8988T (cell line): ENCODE data around the gene OAS1.

ENCODE experiments used
- DNase-seq: peaks from one replicate; pipeline ENCODE4 v3.0.0; 2011

OAS1 gene

GRCh38 chr12:112906712-112907414 lies at the start of gene OAS1:
Gene OAS1, plus strand, starts transcription at chr12:112906962. Its CDS starts 78 bp downstream, at chr12:112907040.
- DNase-seq = no peak

GRCh38 chr12:112859291-112859690 lies 47.5 kb upstream of the OAS1 start:
- DNase-seq = no peak

- no peak for DNase-seq
Measured at GRCh38 chr12:112860181-112860580, 46.6 kb upstream of the OAS1 start.

GRCh38 chr12:112861284-112861683 lies 45.5 kb upstream of the OAS1 start:
- no peak for DNase-seq

- DNase-seq = no peak
Measured at GRCh38 chr12:112862636-112863290, 44.0 kb upstream of the OAS1 start.

GRCh38 chr12:112868459-112869041 lies 38.2 kb upstream of the OAS1 start:
- no peak for DNase-seq

- DNase-seq = no peak
Measured at GRCh38 chr12:112869091-112869490, 37.7 kb upstream of the OAS1 start.

- no peak for DNase-seq
Measured at GRCh38 chr12:112869778-112870177, 37.0 kb upstream of the OAS1 start.

- DNase-seq = no peak
Measured at GRCh38 chr12:112870267-112870980, 36.3 kb upstream of the OAS1 start.

GRCh38 chr12:112875608-112876007 lies 31.2 kb upstream of the OAS1 start:
- no peak for DNase-seq

GRCh38 chr12:112876506-112876905 lies 30.3 kb upstream of the OAS1 start:
- no peak for DNase-seq

GRCh38 chr12:112877006-112877405 lies 29.8 kb upstream of the OAS1 start:
- no peak for DNase-seq

GRCh38 chr12:112878488-112878887 lies 28.3 kb upstream of the OAS1 start:
- no peak for DNase-seq

- no peak for DNase-seq
Measured at GRCh38 chr12:112879191-112879705, 27.5 kb upstream of the OAS1 start.

GRCh38 chr12:112881602-112882001 lies 25.2 kb upstream of the OAS1 start:
- DNase-seq = no peak

- no peak for DNase-seq
Measured at GRCh38 chr12:112885236-112885635, 21.5 kb upstream of the OAS1 start.

GRCh38 chr12:112887550-112887949 lies 19.2 kb upstream of the OAS1 start:
- no peak for DNase-seq

GRCh38 chr12:112891093-112892024 lies 15.4 kb upstream of the OAS1 start:
- no peak for DNase-seq

GRCh38 chr12:112892856-112893255 lies 13.9 kb upstream of the OAS1 start:
- DNase-seq = no peak

- no peak for DNase-seq
Measured at GRCh38 chr12:112894128-112894527, 12.6 kb upstream of the OAS1 start.

GRCh38 chr12:112898380-112898779 lies 8.4 kb upstream of the OAS1 start:
- no peak for DNase-seq
